ENCODE results near the gene LRP1B.

GRCh38 chr2:141666191-141666590 is 464.6 kb downstream of the LRP1B start:
- TF ChIP-seq, protein P1, sequence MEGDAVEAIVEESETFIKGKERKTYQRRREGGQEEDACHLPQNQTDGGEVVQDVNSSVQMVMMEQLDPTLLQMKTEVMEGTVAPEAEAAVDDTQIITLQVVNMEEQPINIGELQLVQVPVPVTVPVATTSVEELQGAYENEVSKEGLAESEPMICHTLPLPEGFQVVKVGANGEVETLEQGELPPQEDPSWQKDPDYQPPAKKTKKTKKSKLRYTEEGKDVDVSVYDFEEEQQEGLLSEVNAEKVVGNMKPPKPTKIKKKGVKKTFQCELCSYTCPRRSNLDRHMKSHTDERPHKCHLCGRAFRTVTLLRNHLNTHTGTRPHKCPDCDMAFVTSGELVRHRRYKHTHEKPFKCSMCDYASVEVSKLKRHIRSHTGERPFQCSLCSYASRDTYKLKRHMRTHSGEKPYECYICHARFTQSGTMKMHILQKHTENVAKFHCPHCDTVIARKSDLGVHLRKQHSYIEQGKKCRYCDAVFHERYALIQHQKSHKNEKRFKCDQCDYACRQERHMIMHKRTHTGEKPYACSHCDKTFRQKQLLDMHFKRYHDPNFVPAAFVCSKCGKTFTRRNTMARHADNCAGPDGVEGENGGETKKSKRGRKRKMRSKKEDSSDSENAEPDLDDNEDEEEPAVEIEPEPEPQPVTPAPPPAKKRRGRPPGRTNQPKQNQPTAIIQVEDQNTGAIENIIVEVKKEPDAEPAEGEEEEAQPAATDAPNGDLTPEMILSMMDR (IDR thresholded peaks at IDR 0.05), result no peak
- TF ChIP-seq ZFX (IDR thresholded peaks at IDR 0.05; ENCODE audit: borderline replicate concordance), result no peak
